OCI-LY7 (cell line): ENCODE measurements around the gene SSTR5.

Source experiments
- EZH2phosphoT487 ChIP-seq: fragments of 200-600 bp; sonication (generic); IDR thresholded peaks from 2 replicates; pipeline ENCODE4 v1.6.1; 2018; ENCODE audit warnings: low read depth, borderline replicate concordance, mild to moderate bottlenecking, mixed run types, antibody characterized with exemption, low read length, moderate library complexity, mixed read lengths
- TF ChIP-seq, protein P1 (sequence below): fragments of 200-600 bp; sonication (generic); conservative IDR thresholded peaks from 2 replicates; pipeline ENCODE4 v1.5.1; 2014; ENCODE audit warnings: mild to moderate bottlenecking, antibody characterized with exemption, low read length, moderate library complexity, mixed read lengths

- TF ChIP-seq, protein P1, sequence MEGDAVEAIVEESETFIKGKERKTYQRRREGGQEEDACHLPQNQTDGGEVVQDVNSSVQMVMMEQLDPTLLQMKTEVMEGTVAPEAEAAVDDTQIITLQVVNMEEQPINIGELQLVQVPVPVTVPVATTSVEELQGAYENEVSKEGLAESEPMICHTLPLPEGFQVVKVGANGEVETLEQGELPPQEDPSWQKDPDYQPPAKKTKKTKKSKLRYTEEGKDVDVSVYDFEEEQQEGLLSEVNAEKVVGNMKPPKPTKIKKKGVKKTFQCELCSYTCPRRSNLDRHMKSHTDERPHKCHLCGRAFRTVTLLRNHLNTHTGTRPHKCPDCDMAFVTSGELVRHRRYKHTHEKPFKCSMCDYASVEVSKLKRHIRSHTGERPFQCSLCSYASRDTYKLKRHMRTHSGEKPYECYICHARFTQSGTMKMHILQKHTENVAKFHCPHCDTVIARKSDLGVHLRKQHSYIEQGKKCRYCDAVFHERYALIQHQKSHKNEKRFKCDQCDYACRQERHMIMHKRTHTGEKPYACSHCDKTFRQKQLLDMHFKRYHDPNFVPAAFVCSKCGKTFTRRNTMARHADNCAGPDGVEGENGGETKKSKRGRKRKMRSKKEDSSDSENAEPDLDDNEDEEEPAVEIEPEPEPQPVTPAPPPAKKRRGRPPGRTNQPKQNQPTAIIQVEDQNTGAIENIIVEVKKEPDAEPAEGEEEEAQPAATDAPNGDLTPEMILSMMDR: no peak
- TF ChIP-seq EZH2phosphoT487: no peak
Measured at GRCh38 chr16:1117926-1118325, 45.4 kb downstream of the SSTR5 start.
